Central memory CD8-positive, alpha-beta T cell (primary cell): Measurements from ENCODE around the gene HAPLN3.

Experiments
- ATAC-seq: fragments of 150-1000 bp; cut with Tn5 transposase; replicated peaks from 2 replicates; pipeline ENCODE4 v1.10.0; 2022; ENCODE audit warnings: mild to moderate bottlenecking, moderate FRiP score, moderate number of reproducible peaks; ENCODE audit not compliant: poor library complexity, severe bottlenecking; ENCODE audit errors: extremely low read depth
- DNase-seq, 2 donors: peaks; one replicate each; pipeline ENCODE4 v3.0.0; 2021; ENCODE audit warnings: low spot score in 2 of 2
- H3K27ac Mint-ChIP-seq: one replicate; pipeline ENCODE4 v1.8.0; 2022; ENCODE audit warnings: low read depth, mild to moderate bottlenecking, moderate library complexity, mixed read lengths
- H3K27me3 Mint-ChIP-seq: one replicate; pipeline ENCODE4 v1.8.0; 2022; ENCODE audit warnings: mixed read lengths
- H3K36me3 Mint-ChIP-seq: one replicate; pipeline ENCODE4 v1.8.0; 2022; ENCODE audit warnings: mild to moderate bottlenecking, moderate library complexity, mixed read lengths; ENCODE audit not compliant: insufficient read depth
- H3K4me1 Mint-ChIP-seq: one replicate; pipeline ENCODE4 v1.8.0; 2022; ENCODE audit warnings: mixed read lengths
- H3K4me3 Mint-ChIP-seq: one replicate; pipeline ENCODE4 v1.8.0; 2022; ENCODE audit warnings: mild to moderate bottlenecking, moderate library complexity, mixed read lengths
- H3K9me3 Mint-ChIP-seq: one replicate; pipeline ENCODE4 v1.8.0; 2022; ENCODE audit warnings: mixed read lengths

The HAPLN3 gene

GRCh38 chr15:88864861-88865497 is 30.4 kb downstream of the HAPLN3 start:
- Mint-ChIP-seq H3K9me3 (no peaks in the 10 kb centered on the region), H3K4me3 (no peak overlapping the region), H3K27me3 (peaks cover 8% of the 10 kb centered on the region), H3K4me1 (no peaks in the 10 kb centered on the region), H3K36me3 (peaks cover 2% of the 10 kb centered on the region), H3K27ac (no peak overlapping the region)
- DNase-seq (no peak), ATAC-seq (no peak)

DNA sequence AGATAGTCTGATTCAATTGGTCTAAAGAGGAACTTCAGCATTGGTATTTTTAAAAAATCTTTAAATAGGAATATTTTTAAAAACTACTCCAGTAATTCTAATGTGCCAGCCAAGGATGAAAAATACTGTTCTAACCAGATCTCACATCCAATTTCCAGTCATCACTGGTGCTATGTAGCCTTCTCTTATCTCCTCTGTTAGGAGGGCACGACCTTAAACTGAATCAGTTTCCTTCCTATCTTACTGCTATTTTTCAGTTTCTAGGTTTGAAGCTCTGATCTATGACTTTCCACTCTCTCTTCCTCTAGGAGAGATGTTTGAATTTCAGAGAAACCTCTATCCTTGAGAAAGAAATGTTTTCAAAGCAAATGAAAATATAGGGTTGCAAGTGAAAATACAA is 31.9 kb downstream of the HAPLN3 start:
- H3K27me3 Mint-ChIP-seq = peaks cover 19% of the 10 kb centered on the region
- no peak for ATAC-seq
- H3K36me3 Mint-ChIP-seq = peaks cover 2% of the 10 kb centered on the region
- H3K27ac Mint-ChIP-seq = no peak overlapping the region
- no peak overlapping the region for H3K4me3 Mint-ChIP-seq
- H3K9me3 Mint-ChIP-seq = no peaks in the 10 kb centered on the region
- no peaks in the 10 kb centered on the region for H3K4me1 Mint-ChIP-seq
- no peak for DNase-seq

GRCh38 chr15:88860212-88860611 is 35.1 kb downstream of the HAPLN3 start:
- no peaks in the 10 kb centered on the region for H3K4me1 Mint-ChIP-seq
- ATAC-seq = no peak
- no peaks in the 10 kb centered on the region for H3K9me3 Mint-ChIP-seq
- no peak for DNase-seq
- H3K27ac Mint-ChIP-seq = no peak overlapping the region
- no peaks in the 10 kb centered on the region for H3K36me3 Mint-ChIP-seq
- no peak overlapping the region for H3K4me3 Mint-ChIP-seq
- peaks cover 11% of the 10 kb centered on the region for H3K27me3 Mint-ChIP-seq

DNA sequence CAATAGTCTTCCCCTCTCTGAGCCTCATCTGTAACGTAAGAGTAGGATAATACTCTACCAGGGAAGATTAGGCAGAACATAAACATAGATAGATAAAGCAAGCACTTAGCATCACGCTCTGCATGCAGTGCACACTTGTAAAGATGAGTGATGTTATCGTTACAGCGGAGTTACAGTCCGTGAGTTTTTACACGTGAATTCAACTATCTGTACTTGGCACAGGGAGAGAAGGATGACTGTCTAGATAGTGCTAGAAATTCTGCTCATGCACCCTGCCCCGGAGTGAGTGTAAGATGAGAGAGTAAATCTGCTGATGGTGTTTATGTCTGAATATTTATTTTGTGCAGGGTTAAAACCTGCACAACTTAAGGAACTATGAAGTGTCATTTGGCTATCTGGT is 35.8 kb downstream of the HAPLN3 start:
- Mint-ChIP-seq H3K36me3 (no peaks in the 10 kb centered on the region), H3K27me3 (peaks cover 11% of the 10 kb centered on the region), H3K4me1 (no peaks in the 10 kb centered on the region), H3K9me3 (peaks cover 6% of the 10 kb centered on the region), H3K4me3 (no peak overlapping the region), H3K27ac (no peak overlapping the region)
- DNase-seq (no peak), ATAC-seq (no peak)

GRCh38 chr15:88858934-88859333 is 36.4 kb downstream of the HAPLN3 start:
- Mint-ChIP-seq H3K27ac (no peak overlapping the region), H3K4me1 (no peaks in the 10 kb centered on the region), H3K36me3 (no peaks in the 10 kb centered on the region), H3K9me3 (peaks cover 10% of the 10 kb centered on the region), H3K4me3 (no peak overlapping the region), H3K27me3 (peaks cover 11% of the 10 kb centered on the region)
- ATAC-seq (no peak), DNase-seq (no peak)

DNA sequence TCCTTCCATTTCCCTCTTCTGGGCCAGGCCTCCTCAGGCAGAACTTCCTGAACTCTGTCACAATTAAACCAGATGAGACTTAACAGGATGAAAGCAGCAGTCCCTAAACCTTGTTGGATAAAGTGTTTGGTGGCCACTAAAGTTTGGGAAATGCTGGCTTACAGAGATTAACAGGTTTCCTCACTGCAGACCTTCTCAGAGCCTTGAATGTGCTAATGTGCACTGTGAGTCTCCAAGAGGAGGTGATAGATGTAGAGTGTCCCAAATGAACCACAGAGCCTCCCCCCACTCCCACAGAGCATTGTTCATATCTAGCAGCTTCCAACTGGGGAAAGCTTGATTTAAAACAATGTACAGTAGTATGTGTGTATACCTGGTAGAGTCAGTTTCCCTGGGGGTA is 42.9 kb downstream of the HAPLN3 start:
- H3K9me3 Mint-ChIP-seq = peaks cover 10% of the 10 kb centered on the region

GRCh38 chr15:88849376-88850072 is 45.8 kb downstream of the HAPLN3 start:
- H3K27ac Mint-ChIP-seq = no peak overlapping the region
- DNase-seq = no peak
- no peak for ATAC-seq
- H3K36me3 Mint-ChIP-seq = no peaks in the 10 kb centered on the region
- peaks cover 63% of the 10 kb centered on the region for H3K27me3 Mint-ChIP-seq
- peaks cover 3% of the 10 kb centered on the region for H3K9me3 Mint-ChIP-seq
- no peaks in the 10 kb centered on the region for H3K4me1 Mint-ChIP-seq
- H3K4me3 Mint-ChIP-seq = no peak overlapping the region

More for the DNA sequence above, 42.9 kb downstream of the HAPLN3 start:
- no peak overlapping the region for H3K27ac Mint-ChIP-seq
- ATAC-seq (no peak), DNase-seq (no peak)
- no peaks in the 10 kb centered on the region for H3K4me1 Mint-ChIP-seq
- no peaks in the 10 kb centered on the region for H3K36me3 Mint-ChIP-seq
- H3K27me3 Mint-ChIP-seq = peaks cover 56% of the 10 kb centered on the region
- no peak overlapping the region for H3K4me3 Mint-ChIP-seq

DNA sequence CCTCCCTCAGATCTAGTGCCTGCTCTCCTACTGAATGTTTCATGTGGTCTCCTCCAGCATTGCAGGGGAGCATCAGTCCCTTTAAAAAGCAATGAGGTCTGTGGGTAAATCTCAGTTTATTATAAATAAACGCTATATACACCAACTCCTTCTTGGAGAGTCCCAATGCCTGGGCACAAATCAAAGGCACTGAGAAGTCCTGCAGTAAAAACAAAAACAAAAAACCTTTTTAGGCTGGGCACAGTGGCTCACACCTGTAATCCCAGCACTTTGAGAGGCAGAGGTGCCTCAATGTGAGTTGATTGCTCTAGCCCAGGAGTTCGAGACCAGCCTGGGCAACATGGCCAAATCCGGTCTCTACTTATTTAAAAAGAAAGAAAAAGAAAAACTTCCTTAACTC is 47.1 kb downstream of the HAPLN3 start:
- DNase-seq = no peak
- Mint-ChIP-seq H3K27me3 (peaks cover 65% of the 10 kb centered on the region), H3K4me1 (no peaks in the 10 kb centered on the region), H3K4me3 (no peak overlapping the region), H3K9me3 (no peaks in the 10 kb centered on the region), H3K27ac (no peak overlapping the region), H3K36me3 (no peaks in the 10 kb centered on the region)
- no peak for ATAC-seq

DNA sequence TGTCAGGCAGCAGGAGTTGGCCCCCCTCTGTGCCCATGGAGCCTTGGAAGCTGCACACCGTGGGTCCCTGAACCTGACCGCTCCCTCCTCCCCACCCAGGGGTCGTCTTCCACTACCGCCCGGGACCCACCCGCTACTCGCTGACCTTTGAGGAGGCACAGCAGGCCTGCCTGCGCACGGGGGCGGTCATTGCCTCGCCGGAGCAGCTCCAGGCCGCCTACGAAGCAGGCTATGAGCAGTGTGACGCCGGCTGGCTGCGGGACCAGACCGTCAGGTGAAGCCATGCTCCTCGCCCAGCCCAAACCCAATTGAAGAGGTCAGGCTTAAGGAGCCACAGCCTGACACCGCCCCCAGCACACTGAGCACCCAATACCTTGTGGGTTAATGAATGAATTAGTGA is 48.2 kb downstream of the HAPLN3 start:
- Mint-ChIP-seq H3K9me3 (no peaks in the 10 kb centered on the region), H3K4me1 (no peaks in the 10 kb centered on the region), H3K36me3 (no peaks in the 10 kb centered on the region), H3K27ac (no peak overlapping the region), H3K4me3 (no peak overlapping the region), H3K27me3 (peaks cover 62% of the 10 kb centered on the region)
- DNase-seq (no peak), ATAC-seq (no peak)

- Mint-ChIP-seq H3K27me3 (peaks cover 50% of the 10 kb centered on the region), H3K4me1 (no peaks in the 10 kb centered on the region), H3K36me3 (no peaks in the 10 kb centered on the region), H3K4me3 (no peak overlapping the region), H3K9me3 (no peaks in the 10 kb centered on the region), H3K27ac (no peak overlapping the region)
- DNase-seq (no peak), ATAC-seq (no peak)
Measured at GRCh38 chr15:88845616-88846015, 49.7 kb downstream of the HAPLN3 start.

DNA sequence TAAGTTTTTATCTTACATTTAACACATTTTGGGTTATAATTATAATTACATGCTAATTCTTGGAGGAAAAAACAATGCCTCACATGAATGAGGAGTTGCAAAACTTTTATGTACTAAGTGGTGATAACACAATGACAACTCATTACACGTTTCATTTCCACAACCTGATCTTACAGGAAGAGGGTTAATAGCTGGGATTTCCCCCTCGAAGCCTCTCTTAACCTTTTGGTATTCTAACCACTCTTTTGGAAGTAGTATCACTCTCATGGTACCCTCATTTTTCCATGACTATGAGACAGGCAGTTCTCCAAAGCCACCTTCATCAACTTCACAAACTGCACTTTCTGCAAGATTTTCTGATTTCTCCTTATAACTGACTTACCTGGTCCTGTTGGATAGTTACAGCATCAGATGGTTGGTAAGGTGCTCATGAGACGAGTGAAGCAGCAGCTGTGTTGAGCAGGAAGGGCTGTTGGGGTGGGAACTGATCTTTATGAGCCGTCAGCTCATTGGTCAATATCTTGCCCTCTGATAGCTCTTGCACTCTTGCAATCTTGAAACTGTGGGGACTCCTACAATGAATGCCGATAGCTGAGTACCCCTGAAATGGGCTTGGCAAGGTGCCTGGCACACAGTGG is 50.5 kb downstream of the HAPLN3 start:
- Mint-ChIP-seq H3K27me3 (peaks cover 43% of the 10 kb centered on the region), H3K36me3 (no peaks in the 10 kb centered on the region), H3K4me3 (no peak overlapping the region), H3K4me1 (no peaks in the 10 kb centered on the region), H3K27ac (no peak overlapping the region), H3K9me3 (no peaks in the 10 kb centered on the region)
- no peak for DNase-seq
- ATAC-seq = no peak

DNA sequence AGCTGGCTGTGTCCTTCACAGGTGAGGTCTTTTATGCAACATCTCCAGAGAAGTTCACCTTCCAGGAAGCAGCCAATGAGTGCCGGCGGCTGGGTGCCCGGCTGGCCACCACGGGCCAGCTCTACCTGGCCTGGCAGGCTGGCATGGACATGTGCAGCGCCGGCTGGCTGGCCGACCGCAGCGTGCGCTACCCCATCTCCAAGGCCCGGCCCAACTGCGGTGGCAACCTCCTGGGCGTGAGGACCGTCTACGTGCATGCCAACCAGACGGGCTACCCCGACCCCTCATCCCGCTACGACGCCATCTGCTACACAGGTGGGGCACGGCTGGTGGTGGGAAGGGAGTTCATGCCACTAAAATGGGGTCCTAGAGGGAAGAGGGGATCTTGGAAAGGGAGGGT is 52.0 kb downstream of the HAPLN3 start:
- Mint-ChIP-seq H3K36me3 (peaks cover 2% of the 10 kb centered on the region), H3K9me3 (no peaks in the 10 kb centered on the region), H3K4me3 (no peak overlapping the region), H3K4me1 (no peaks in the 10 kb centered on the region), H3K27ac (no peak overlapping the region), H3K27me3 (peaks cover 40% of the 10 kb centered on the region)
- ATAC-seq (no peak), DNase-seq (no peak)

DNA sequence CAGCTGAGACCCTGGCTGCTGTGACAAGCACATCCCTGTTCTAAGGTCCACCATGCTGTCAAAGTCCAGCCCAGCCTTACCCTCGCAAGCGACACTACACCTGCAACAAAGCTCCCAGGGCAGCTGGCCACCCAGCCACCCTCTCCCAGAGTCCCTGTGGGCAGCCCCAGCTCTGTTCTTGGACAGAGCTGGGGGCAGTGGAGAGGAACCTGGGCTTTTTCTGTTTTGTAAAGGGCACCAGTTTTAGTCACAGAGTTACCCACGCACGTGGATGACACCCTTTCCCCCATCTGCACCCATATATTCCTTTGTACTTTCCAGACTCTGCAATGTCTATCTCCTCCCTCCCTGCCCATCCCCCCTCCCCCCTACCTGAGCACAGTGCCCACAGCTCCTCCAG is 53.2 kb downstream of the HAPLN3 start:
- Mint-ChIP-seq H3K27me3 (peaks cover 28% of the 10 kb centered on the region), H3K27ac (no peak overlapping the region), H3K4me1 (no peaks in the 10 kb centered on the region), H3K36me3 (peaks cover 2% of the 10 kb centered on the region), H3K9me3 (no peaks in the 10 kb centered on the region), H3K4me3 (no peak overlapping the region)
- ATAC-seq = no peak
- no peak for DNase-seq
